Fibroblast of the aortic adventitia (primary cell): ENCODE results near the gene GAREM1. TPM values are rescaled to one million over a fixed set of nuclear protein-coding genes. Genes with fewer than 3 reads are reported as not detected.

Experiments
- DNase-seq: peaks from one replicate; pipeline ENCODE4 v3.0.0-alpha.2; 2010; ENCODE audit warnings: low read depth
- H3K4me3 ChIP-seq: 2 replicates; pipeline ENCODE4 v1.5.1; 2011; ENCODE audit warnings: low read depth, mild to moderate bottlenecking, control low read depth, low read length, moderate library complexity
- small RNA-seq: library from RNA; depleted of rRNA; stranded (forward); fragments of <200 nt; gene quantifications from one replicate; pipeline ENCODE3, GENCODE V24; 2012
- total RNA-seq: library from RNA; depleted of rRNA; stranded (reverse); fragments of >200 nt; gene quantifications from 2 replicates; pipeline ENCODE4 v1.2.3, GENCODE V29; 2012; ENCODE audit warnings: low replicate concordance
- TF ChIP-seq, protein P1 (sequence below): IDR thresholded peaks from 2 replicates; pipeline ENCODE4 v1.5.1; 2011; ENCODE audit warnings: mild to moderate bottlenecking, low read length, control low read depth, inconsistent platforms; ENCODE audit not compliant: insufficient read depth

Gene GAREM1
- total RNA-seq, 1 donor: 5.5 TPM

DNA sequence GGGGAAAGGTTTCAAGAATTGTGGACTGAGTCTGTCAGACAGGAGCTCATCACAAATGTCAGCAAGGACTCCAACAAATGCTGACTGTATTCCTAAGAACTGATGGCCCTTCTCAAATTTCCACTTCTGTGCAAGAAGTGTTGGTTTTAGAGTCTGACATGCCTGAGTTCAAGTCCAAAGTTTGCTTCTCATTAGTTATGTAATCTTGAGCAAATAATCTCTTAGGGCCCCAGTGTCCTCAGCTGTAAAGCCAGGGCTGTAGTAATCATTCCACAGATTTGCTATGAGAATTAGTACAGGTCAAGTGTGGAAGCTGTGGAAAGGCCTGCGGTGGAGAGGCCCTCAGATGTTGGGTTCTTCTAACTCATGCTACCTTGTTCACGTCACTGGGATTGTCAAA lies 257.0 kb downstream of the GAREM1 start:
- DNase-seq: no peak
- TF ChIP-seq, protein P1, sequence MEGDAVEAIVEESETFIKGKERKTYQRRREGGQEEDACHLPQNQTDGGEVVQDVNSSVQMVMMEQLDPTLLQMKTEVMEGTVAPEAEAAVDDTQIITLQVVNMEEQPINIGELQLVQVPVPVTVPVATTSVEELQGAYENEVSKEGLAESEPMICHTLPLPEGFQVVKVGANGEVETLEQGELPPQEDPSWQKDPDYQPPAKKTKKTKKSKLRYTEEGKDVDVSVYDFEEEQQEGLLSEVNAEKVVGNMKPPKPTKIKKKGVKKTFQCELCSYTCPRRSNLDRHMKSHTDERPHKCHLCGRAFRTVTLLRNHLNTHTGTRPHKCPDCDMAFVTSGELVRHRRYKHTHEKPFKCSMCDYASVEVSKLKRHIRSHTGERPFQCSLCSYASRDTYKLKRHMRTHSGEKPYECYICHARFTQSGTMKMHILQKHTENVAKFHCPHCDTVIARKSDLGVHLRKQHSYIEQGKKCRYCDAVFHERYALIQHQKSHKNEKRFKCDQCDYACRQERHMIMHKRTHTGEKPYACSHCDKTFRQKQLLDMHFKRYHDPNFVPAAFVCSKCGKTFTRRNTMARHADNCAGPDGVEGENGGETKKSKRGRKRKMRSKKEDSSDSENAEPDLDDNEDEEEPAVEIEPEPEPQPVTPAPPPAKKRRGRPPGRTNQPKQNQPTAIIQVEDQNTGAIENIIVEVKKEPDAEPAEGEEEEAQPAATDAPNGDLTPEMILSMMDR: no peak
- H3K4me3 ChIP-seq: no peak overlapping the region

Small RNAs within 50 kb of the gene (small RNA-seq; reads per million reads assigned to genes)
- not detected for gene RF00019
